Bronchial epithelial cell (primary cell): ENCODE measurements around the gene ATF3. TPM values are rescaled to one million over a fixed set of nuclear protein-coding genes. Genes with fewer than 3 reads are reported as not detected.

Experiments used
- DNase-seq: peaks from one replicate; pipeline ENCODE4 v3.0.0-alpha.2; 2010; ENCODE audit warnings: low read depth
- FAIRE-seq: peaks from 2 replicates; lab custom pipeline; 2011; peaks lifted over from hg19 to GRCh38; lab: Jason Lieb, UNC
- H3K27me3 ChIP-seq: 2 replicates; pipeline ENCODE4 v1.5.1; 2011; ENCODE audit warnings: low read length; ENCODE audit not compliant: control insufficient read depth, insufficient read depth
- H3K36me3 ChIP-seq: 2 replicates; pipeline ENCODE4 v1.5.1; 2011; ENCODE audit warnings: low read length; ENCODE audit not compliant: control insufficient read depth, insufficient read depth
- H3K4me3 ChIP-seq: 2 replicates; pipeline ENCODE4 v1.5.1; 2011; ENCODE audit warnings: mild to moderate bottlenecking, low read depth, low read length, control low read depth
- total RNA-seq: library from RNA; depleted of rRNA; stranded (reverse); fragments of >200 nt; gene quantifications from 2 replicates; pipeline ENCODE4 v1.2.1, GENCODE V29; 2014
- TF ChIP-seq, protein P1 (sequence below): IDR thresholded peaks from 2 replicates; pipeline ENCODE4 v1.5.1; 2011; ENCODE audit warnings: mild to moderate bottlenecking, moderate library complexity, low read length, control low read depth, inconsistent platforms; ENCODE audit not compliant: insufficient read depth, severe bottlenecking

ATF3 gene, protein sequence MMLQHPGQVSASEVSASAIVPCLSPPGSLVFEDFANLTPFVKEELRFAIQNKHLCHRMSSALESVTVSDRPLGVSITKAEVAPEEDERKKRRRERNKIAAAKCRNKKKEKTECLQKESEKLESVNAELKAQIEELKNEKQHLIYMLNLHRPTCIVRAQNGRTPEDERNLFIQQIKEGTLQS
- total RNA-seq: 19.2 and 31.7 TPM in 2 replicates

GRCh38 chr1:212608392-212608958 is at the start of gene ATF3:
Gene ATF3 (plus strand): TSS chr1:212608761. CDS start chr1:212615022, 6,261 bp downstream.
- DNase-seq (peak; percentile 97), FAIRE-seq (no peak)
- TF ChIP-seq, protein P1, sequence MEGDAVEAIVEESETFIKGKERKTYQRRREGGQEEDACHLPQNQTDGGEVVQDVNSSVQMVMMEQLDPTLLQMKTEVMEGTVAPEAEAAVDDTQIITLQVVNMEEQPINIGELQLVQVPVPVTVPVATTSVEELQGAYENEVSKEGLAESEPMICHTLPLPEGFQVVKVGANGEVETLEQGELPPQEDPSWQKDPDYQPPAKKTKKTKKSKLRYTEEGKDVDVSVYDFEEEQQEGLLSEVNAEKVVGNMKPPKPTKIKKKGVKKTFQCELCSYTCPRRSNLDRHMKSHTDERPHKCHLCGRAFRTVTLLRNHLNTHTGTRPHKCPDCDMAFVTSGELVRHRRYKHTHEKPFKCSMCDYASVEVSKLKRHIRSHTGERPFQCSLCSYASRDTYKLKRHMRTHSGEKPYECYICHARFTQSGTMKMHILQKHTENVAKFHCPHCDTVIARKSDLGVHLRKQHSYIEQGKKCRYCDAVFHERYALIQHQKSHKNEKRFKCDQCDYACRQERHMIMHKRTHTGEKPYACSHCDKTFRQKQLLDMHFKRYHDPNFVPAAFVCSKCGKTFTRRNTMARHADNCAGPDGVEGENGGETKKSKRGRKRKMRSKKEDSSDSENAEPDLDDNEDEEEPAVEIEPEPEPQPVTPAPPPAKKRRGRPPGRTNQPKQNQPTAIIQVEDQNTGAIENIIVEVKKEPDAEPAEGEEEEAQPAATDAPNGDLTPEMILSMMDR: no peak
- Histone ChIP-seq H3K27me3 (peaks cover 2% of the 10 kb centered on the region), H3K4me3 (peak within 1 kb of the TSS; percentile 87), H3K36me3 (no peaks in the 10 kb centered on the region)

GRCh38 chr1:212559929-212560328 is 48.6 kb upstream of the ATF3 start:
- TF ChIP-seq, protein P1: no peak
- DNase-seq (no peak), FAIRE-seq (no peak)
- Histone ChIP-seq H3K36me3 (no peaks in the 10 kb centered on the region), H3K4me3 (no peak overlapping the region), H3K27me3 (no peaks in the 10 kb centered on the region)

- TF ChIP-seq, protein P1: no peak
- DNase-seq (no peak), FAIRE-seq (no peak)
- Histone ChIP-seq H3K27me3 (no peaks in the 10 kb centered on the region), H3K36me3 (no peaks in the 10 kb centered on the region), H3K4me3 (no peak overlapping the region)
These were observed 47.6 kb upstream of the ATF3 start for GRCh38 chr1:212560933-212561460.

- no peaks in the 10 kb centered on the region for H3K36me3 ChIP-seq
These were observed 47.0 kb upstream of the ATF3 start for GRCh38 chr1:212561501-212561931.

GRCh38 chr1:212562771-212563170 is 45.8 kb upstream of the ATF3 start:
- FAIRE-seq: no peak

More at GRCh38 chr1:212561501-212561931, 47.0 kb upstream of the ATF3 start:
- TF ChIP-seq, protein P1: no peak
- DNase-seq (peak; percentile 34), FAIRE-seq (no peak)
- Histone ChIP-seq H3K4me3 (no peak overlapping the region), H3K27me3 (peaks cover 1% of the 10 kb centered on the region)

More at GRCh38 chr1:212562771-212563170, 45.8 kb upstream of the ATF3 start:
- Histone ChIP-seq H3K27me3 (peaks cover 2% of the 10 kb centered on the region), H3K36me3 (no peaks in the 10 kb centered on the region), H3K4me3 (no peak overlapping the region)
- TF ChIP-seq, protein P1: no peak
- DNase-seq: no peak
